ENCODE results near the gene ALG12. TPM values are rescaled to one million over a fixed set of nuclear protein-coding genes. Genes with fewer than 3 reads are reported as not detected.
"Not testable (repeated sequence)": the region's sequence is repeated elsewhere in the genome, so short reads cannot be mapped to it uniquely, and the experiment has no call there.

ALG12 gene
- total and polyA plus RNA-seq, 5 donors from 2014 or later, result 12.6 to 18.1 (median 15.5) TPM

DNA sequence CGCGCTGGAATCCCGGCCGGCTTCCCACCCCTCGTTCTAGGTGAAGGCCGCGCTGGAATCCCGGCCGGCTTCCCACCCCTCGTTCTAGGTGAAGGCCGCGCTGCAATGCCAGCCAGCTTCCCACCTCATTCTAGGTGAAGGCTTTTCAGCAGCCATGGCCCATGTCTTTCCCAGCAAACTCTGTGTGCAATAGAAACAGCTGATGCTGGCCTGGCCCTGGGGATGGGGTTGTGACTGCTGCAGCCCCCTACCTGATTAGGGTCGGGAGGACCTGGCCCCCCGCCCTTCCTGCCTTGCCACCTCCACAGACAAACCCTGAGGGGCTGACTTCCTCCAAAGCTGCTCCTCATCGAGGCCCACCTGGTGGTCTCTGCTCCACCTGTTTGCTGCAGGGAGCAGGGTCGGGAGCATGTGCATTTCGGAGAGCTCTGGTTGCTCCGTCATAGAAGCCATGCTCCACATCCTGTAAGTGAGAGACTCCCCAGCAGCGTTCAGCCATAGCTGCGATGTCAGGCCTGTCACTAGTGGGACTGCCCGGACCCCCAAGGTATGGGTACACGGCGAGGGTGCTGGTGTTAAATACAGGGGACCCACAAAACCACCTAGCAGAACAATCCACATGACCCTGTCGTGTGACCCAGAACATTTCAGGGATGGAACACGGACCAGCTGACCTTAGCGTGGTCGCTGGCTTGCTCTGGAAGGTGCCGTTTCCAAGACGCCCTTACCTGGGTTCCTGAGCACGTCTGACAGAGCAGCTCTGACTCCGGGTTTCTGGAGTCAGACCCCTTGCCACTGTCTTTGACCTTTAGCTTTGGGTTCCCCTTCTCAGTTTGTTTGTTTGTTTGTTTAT, 61.2 kb downstream of the ALG12 start:
- Histone ChIP-seq H3K9me3 (ENCODE audit: control insufficient read depth in 2 of 2, low read length in 2 of 2) (no peaks in the 10 kb centered on the region), H3K36me3 (ENCODE audit: control insufficient read depth, insufficient read depth, low read length) (no peaks in the 10 kb centered on the region), H3K27me3 (ENCODE audit: control insufficient read depth, insufficient read depth, low read length) (no peaks in the 10 kb centered on the region), H3K4me1 (ENCODE audit: control insufficient read depth, insufficient read depth, low read length, poor library complexity, severe bottlenecking) (peaks cover 43% of the 10 kb centered on the region), H3K27ac (ENCODE audit: insufficient read depth, low read length, poor library complexity, severe bottlenecking) (no peak overlapping the region), H3K4me3 (ENCODE audit: low read depth, low read length) (no peak overlapping the region)
- peak overlapping the region in 1 of 3 donors; percentile 80 for H3K27ac Mint-ChIP-seq
- no peaks in the 10 kb centered on the region for H3K9me3 Mint-ChIP-seq
- peaks cover 6% of the 10 kb centered on the region for H3K36me3 Mint-ChIP-seq
- H3K4me1 Mint-ChIP-seq, result peaks cover 25 to 58% (median 40%) of the 10 kb centered on the region in 4 donors
- H3K4me3 Mint-ChIP-seq, result peak overlapping the region in 2 of 4 donors; percentile 53 to 75
- ATAC-seq (ENCODE audit: low read depth in 2 of 2) (no peak), DNase-seq (no peak)
- H3K27me3 Mint-ChIP-seq, result peaks cover 5% of the 10 kb centered on the region

DNA sequence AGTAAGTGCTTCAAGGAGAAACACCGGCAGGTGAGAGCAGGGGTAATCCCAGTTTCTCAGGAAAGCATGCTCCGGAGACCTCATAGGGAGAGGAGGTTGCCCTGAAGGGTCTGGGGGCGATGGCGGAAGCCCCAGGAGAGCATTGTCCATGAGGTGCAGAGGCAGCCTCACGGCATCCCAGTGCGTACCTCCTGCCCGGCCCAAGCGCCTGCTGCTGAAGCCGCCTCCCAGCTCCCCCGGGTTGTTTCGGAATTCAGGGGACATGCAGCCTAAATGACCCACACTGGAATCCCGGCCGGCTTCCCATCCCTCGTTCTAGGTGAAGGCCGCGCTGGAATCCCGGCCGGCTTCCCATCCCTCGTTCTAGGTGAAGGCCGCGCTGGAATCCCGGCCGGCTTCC, 61.9 kb downstream of the ALG12 start:
- Mint-ChIP-seq H3K9me3 (no peaks in the 10 kb centered on the region), H3K27ac (peak overlapping the region in 1 of 3 donors; percentile 87), H3K27me3 (peaks cover 5% of the 10 kb centered on the region), H3K36me3 (peaks cover 9% of the 10 kb centered on the region), H3K4me1 (peaks cover 24 to 58% (median 40%) of the 10 kb centered on the region in 4 donors), H3K4me3 (peak overlapping the region; percentile 95 to 99 (median 96))
- no peak overlapping the region for H3K4me3 ChIP-seq (ENCODE audit: low read depth, low read length)
- H3K9me3 ChIP-seq (ENCODE audit: control insufficient read depth in 2 of 2, low read length in 2 of 2), result no peaks in the 10 kb centered on the region
- no peak overlapping the region for H3K27ac ChIP-seq (ENCODE audit: insufficient read depth, low read length, poor library complexity, severe bottlenecking)
- H3K4me1 ChIP-seq (ENCODE audit: control insufficient read depth, insufficient read depth, low read length, poor library complexity, severe bottlenecking), result peaks cover 42% of the 10 kb centered on the region
- no peaks in the 10 kb centered on the region for H3K36me3 ChIP-seq (ENCODE audit: control insufficient read depth, insufficient read depth, low read length)
- DNase-seq (no peak), ATAC-seq (ENCODE audit: low read depth in 2 of 2) (no peak)
- H3K27me3 ChIP-seq (ENCODE audit: control insufficient read depth, insufficient read depth, low read length), result no peaks in the 10 kb centered on the region

DNA sequence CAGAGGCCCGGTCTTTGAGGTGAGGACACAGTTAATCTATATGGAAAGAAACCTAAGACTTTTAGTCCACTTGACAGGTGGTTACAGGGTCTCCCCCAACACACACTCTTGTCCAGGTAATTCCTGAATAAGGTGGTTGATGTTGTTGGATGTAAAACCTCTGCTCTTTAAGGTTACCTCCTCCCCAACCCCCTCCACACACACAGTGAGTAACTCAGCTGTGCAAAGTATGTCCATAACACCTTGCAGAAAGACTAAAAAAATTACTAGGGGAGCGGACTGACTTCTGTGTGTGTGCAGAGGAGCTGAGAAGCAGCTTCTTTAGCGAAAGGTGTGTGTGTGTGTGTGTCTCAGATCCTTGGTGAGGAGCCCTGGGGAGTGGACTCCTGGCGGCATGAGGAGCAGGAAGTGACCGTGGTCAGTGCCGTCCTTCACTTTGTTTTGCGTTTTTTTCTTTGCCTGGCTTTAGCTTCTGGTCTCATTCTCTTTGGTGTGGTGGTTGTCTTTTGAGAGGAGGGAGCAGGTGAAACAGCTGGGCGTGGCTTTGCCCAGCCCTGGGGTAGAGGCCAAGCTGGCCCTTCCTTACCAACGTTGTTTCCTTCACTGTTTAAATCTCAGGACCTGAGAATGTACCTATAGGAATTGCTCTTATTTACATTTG, 62.9 kb downstream of the ALG12 start:
- Mint-ChIP-seq H3K27ac (peak overlapping the region; percentile 74 to 94 (median 87)), H3K9me3 (no peaks in the 10 kb centered on the region), H3K27me3 (peaks cover 11% of the 10 kb centered on the region), H3K4me3 (peak overlapping the region; percentile 95 to 99 (median 96)), H3K36me3 (peaks cover 9% of the 10 kb centered on the region), H3K4me1 (peaks cover 22 to 67% (median 42%) of the 10 kb centered on the region in 4 donors)
- Histone ChIP-seq H3K9me3 (ENCODE audit: control insufficient read depth in 2 of 2, low read length in 2 of 2) (no peaks in the 10 kb centered on the region), H3K4me1 (ENCODE audit: control insufficient read depth, insufficient read depth, low read length, poor library complexity, severe bottlenecking) (peaks cover 48% of the 10 kb centered on the region), H3K36me3 (ENCODE audit: control insufficient read depth, insufficient read depth, low read length) (no peaks in the 10 kb centered on the region), H3K27ac (ENCODE audit: insufficient read depth, low read length, poor library complexity, severe bottlenecking) (peak overlapping the region; percentile 69), H3K27me3 (ENCODE audit: control insufficient read depth, insufficient read depth, low read length) (no peaks in the 10 kb centered on the region), H3K4me3 (ENCODE audit: low read depth, low read length) (peak overlapping the region; percentile 84)
- ATAC-seq (ENCODE audit: low read depth in 2 of 2) (no peak), DNase-seq (peak in 1 of 3 donors; percentile 31)

DNA sequence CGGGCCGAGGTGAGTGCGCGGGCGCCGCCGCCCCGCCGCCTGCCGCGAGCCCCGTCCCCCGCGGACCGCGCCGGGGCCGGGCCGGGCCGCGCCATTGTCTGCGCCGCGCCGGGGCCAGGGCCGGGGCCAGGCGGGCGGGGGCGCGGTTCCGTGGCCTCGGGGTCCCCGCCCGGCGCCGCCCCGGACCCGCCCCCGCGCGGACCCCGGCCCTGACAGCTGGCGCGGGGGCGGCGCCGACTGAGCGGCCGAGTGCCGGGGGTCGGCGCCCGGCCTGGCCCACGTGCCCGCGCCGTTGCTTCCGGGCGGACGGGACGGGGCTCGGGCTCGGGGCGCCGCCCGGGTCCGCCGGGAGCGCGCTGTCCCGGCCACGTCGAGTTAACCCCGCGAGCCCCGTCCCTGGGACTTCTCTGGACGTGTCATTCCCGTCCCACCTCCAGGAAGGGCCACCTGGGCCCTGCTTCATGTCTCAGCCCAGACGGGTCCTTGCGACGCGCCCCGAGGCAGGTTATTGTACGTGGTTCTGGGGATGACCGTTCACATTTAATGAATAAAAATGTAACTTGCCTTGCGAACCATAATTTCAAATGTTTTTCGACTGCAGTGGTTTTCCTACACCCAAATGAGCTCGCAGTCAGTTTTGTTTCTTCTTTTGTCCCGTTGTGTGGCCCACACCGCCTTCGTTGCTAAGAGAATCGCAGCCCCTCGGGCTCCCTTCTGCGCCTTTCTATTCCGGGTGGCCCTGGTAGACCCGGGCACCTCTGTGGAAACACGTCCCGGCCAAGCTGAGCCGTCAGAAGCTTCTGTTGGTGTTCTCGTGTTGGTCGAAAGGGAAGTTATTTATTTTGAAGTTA, 64.0 kb downstream of the ALG12 start:
- H3K4me1 ChIP-seq (ENCODE audit: control insufficient read depth, insufficient read depth, low read length, poor library complexity, severe bottlenecking), result peaks cover 57% of the 10 kb centered on the region
- no peaks in the 10 kb centered on the region for H3K27me3 ChIP-seq (ENCODE audit: control insufficient read depth, insufficient read depth, low read length)
- Mint-ChIP-seq H3K4me3 (peak overlapping the region; percentile 95 to 99 (median 96)), H3K36me3 (peaks cover 7% of the 10 kb centered on the region), H3K27ac (peak overlapping the region; percentile 90 to 94 (median 93)), H3K9me3 (peaks cover 0 to 2% (median 0%) of the 10 kb centered on the region in 7 donors), H3K27me3 (peaks cover 16% of the 10 kb centered on the region), H3K4me1 (peaks cover 22 to 67% (median 43%) of the 10 kb centered on the region in 4 donors)
- peak in 1 of 3 donors; percentile 39 for DNase-seq
- H3K9me3 ChIP-seq (ENCODE audit: control insufficient read depth in 2 of 2, low read length in 2 of 2), result no peaks in the 10 kb centered on the region
- peak overlapping the region; percentile 69 for H3K27ac ChIP-seq (ENCODE audit: insufficient read depth, low read length, poor library complexity, severe bottlenecking)
- no peaks in the 10 kb centered on the region for H3K36me3 ChIP-seq (ENCODE audit: control insufficient read depth, insufficient read depth, low read length)
- peak in 1 of 2 donors; percentile 5 for ATAC-seq (ENCODE audit: low read depth in 2 of 2)
- H3K4me3 ChIP-seq (ENCODE audit: low read depth, low read length), result peak overlapping the region; percentile 84

DNA sequence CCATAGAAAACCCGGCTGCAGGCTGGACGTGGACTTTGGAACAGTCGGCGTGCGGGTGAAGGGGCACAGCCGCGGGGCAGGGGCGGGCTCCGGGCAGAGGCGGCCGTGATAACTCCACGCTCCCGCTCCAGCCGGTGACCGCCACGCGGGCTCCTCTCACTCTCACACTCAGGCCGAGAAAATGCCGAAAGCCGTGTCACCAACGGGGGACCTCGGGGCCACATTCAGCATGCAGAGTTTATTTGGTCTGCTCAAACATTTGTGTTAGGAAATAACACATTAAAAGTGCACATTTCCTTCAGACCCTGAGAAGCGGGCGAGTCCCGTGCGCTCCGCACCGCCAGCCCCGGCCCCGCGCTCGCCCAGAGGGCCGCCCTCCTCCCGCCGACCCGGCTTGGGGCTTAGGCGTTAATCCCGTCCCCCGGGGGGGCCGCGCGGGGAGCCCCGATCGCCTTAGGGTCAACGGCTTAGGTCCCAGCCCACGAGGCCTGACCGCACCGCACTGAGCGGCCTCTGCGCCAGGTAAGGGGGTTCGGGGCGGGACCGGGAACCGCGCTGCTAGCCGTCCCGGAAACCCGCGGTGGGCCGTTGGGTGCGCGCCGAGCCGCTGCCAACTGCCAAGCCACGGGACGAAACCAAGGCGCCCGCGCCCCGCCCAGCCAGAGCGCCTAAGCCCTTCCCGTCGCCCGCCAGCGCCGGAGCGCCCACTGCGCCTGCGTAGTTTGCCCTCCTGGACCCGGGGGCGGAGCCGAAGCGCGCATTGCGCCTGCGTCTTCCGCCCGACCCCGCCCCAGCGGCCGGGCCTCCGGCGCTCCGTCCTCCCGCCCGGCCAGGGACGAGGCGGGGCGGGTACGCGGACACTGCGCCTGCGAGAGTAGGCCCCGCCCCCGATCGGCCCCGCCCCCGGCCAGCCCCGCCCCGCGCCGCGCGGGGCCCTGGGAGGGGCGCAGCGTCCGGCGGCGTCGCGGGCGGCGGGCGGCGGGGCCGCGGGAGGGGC, 65.0 kb downstream of the ALG12 start, which contains the start of gene ZBED4:
Gene ZBED4, plus strand, starts transcription at position 947 of the 997 bp plus-strand sequence. CDS start 29,819 bp downstream, outside the sequence.
- no peaks in the 10 kb centered on the region for H3K9me3 ChIP-seq (ENCODE audit: control insufficient read depth in 2 of 2, low read length in 2 of 2)
- peak within 1 kb of the TSS; percentile 95 to 99 (median 96) for H3K4me3 Mint-ChIP-seq
- ATAC-seq (ENCODE audit: low read depth in 2 of 2) (peak; percentile 81 to 83), DNase-seq (peak; percentile 96 to 98 (median 97))
- peaks cover 62% of the 10 kb centered on the region for H3K4me1 ChIP-seq (ENCODE audit: control insufficient read depth, insufficient read depth, low read length, poor library complexity, severe bottlenecking)
- no peaks in the 10 kb centered on the region for H3K36me3 ChIP-seq (ENCODE audit: control insufficient read depth, insufficient read depth, low read length)
- H3K27me3 Mint-ChIP-seq, result peaks cover 16% of the 10 kb centered on the region
- peaks cover 3% of the 10 kb centered on the region for H3K36me3 Mint-ChIP-seq
- H3K4me3 ChIP-seq (ENCODE audit: low read depth, low read length), result peak within 1 kb of the TSS; percentile 84
- H3K9me3 Mint-ChIP-seq, result peaks cover 0 to 2% (median 0%) of the 10 kb centered on the region in 7 donors
- H3K27me3 ChIP-seq (ENCODE audit: control insufficient read depth, insufficient read depth, low read length), result no peaks in the 10 kb centered on the region
- H3K27ac ChIP-seq (ENCODE audit: insufficient read depth, low read length, poor library complexity, severe bottlenecking), result peak within 1 kb of the TSS; percentile 83
- H3K27ac Mint-ChIP-seq, result peak within 1 kb of the TSS; percentile 90 to 94 (median 93)
- H3K4me1 Mint-ChIP-seq, result peaks cover 19 to 57% (median 37%) of the 10 kb centered on the region in 4 donors

DNA sequence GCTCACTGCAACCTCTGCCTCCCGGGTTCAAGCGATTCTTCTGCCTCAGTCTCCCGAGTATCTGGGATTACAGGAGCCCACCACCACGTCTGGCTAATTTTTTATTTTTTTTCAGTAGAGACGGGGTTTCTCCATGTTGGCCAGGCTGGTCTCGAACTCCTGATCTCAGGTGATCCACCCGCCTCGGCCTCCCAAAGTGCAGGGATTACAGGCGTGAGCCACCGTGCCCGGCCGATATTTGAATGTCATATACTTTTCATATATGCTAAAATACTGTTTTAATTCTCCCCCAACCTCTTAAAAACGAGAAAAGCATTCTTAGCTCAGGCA, 65.7 kb downstream of the ALG12 start:
- H3K4me1 ChIP-seq (ENCODE audit: control insufficient read depth, insufficient read depth, low read length, poor library complexity, severe bottlenecking), result peaks cover 67% of the 10 kb centered on the region
- H3K27me3 ChIP-seq (ENCODE audit: control insufficient read depth, insufficient read depth, low read length); H3K36me3 Mint-ChIP-seq; H3K9me3 Mint-ChIP-seq; H3K9me3 ChIP-seq (ENCODE audit: control insufficient read depth in 2 of 2, low read length in 2 of 2); ATAC-seq (ENCODE audit: low read depth in 2 of 2); DNase-seq; H3K36me3 ChIP-seq (ENCODE audit: control insufficient read depth, insufficient read depth, low read length): not testable (repeated sequence)
- H3K27me3 Mint-ChIP-seq, result peaks cover 22% of the 10 kb centered on the region
- H3K27ac ChIP-seq (ENCODE audit: insufficient read depth, low read length, poor library complexity, severe bottlenecking), result peak overlapping the region; percentile 83
- peaks cover 19 to 56% (median 35%) of the 10 kb centered on the region in 4 donors for H3K4me1 Mint-ChIP-seq
- H3K27ac Mint-ChIP-seq, result peak overlapping the region in 1 of 3 donors; percentile 76
- H3K4me3 Mint-ChIP-seq, result peak overlapping the region; percentile 73 to 94 (median 85)
- peak overlapping the region; percentile 55 for H3K4me3 ChIP-seq (ENCODE audit: low read depth, low read length)
